ENCODE results near the gene HSPG2.

HSPG2 gene

GRCh38 chr1:21836729-21837128, 100.4 kb downstream of the HSPG2 start:
- no peak overlapping the region for H2AFZ ChIP-seq (ENCODE audit: low read length)
- H3K9me3 ChIP-seq (ENCODE audit: low read length) = 0 out of 2 replicates have a peak, but pooled peaks cover 8% of the 10 kb centered on the region
- H3K27me3 ChIP-seq (ENCODE audit: insufficient read depth, low read length) = no peaks in the 10 kb centered on the region; the same call in 1 of the 2 replicates
- peaks cover 6% of the 10 kb centered on the region; the same call in 1 of the 2 replicates for H3K36me3 ChIP-seq (ENCODE audit: insufficient read depth, low read length)
- no peak overlapping the region for H3K9ac ChIP-seq (ENCODE audit: low read length)
- no peaks in the 10 kb centered on the region for H3F3A ChIP-seq (ENCODE audit: insufficient read depth, low read length)
- H3K27ac ChIP-seq (ENCODE audit: low read depth, low read length, poor library complexity, severe bottlenecking) = no peak overlapping the region
- no peak for TF ChIP-seq EZH2 (IDR thresholded peaks at IDR 0.05; ENCODE audit: borderline replicate concordance, low read length)
- TF ChIP-seq CTCF (IDR thresholded peaks at IDR 0.05; ENCODE audit: low read length) = no peak
- H3K4me1 ChIP-seq (ENCODE audit: insufficient read depth, low read length, severe bottlenecking) = no peaks in the 10 kb centered on the region
- no peak overlapping the region for H3K4me3 ChIP-seq (ENCODE audit: low read depth, low read length, poor library complexity, severe bottlenecking)
- H3K79me2 ChIP-seq (ENCODE audit: insufficient read depth, low read length) = no peaks in the 10 kb centered on the region
- H3K4me2 ChIP-seq (ENCODE audit: low read length) = no peak overlapping the region
- H3K9me2 ChIP-seq (ENCODE audit: low read depth, low read length) = no peaks in the 10 kb centered on the region
- H4K20me1 ChIP-seq (ENCODE audit: insufficient read depth, low read length) = no peaks in the 10 kb centered on the region

- no peaks in the 10 kb centered on the region for H3K4me1 ChIP-seq (ENCODE audit: insufficient read depth, low read length, severe bottlenecking)
- H3K9me3 ChIP-seq (ENCODE audit: low read length) = 0 out of 2 replicates have a peak, but pooled peaks cover 8% of the 10 kb centered on the region
- H3K4me3 ChIP-seq (ENCODE audit: low read depth, low read length, poor library complexity, severe bottlenecking) = no peak overlapping the region
- H3K27ac ChIP-seq (ENCODE audit: low read depth, low read length, poor library complexity, severe bottlenecking) = no peak overlapping the region
- no peaks in the 10 kb centered on the region for H3K9me2 ChIP-seq (ENCODE audit: low read depth, low read length)
- no peaks in the 10 kb centered on the region for H3F3A ChIP-seq (ENCODE audit: insufficient read depth, low read length)
- H2AFZ ChIP-seq (ENCODE audit: low read length) = no peak overlapping the region
- H3K79me2 ChIP-seq (ENCODE audit: insufficient read depth, low read length) = no peaks in the 10 kb centered on the region
- no peaks in the 10 kb centered on the region for H4K20me1 ChIP-seq (ENCODE audit: insufficient read depth, low read length)
- H3K9ac ChIP-seq (ENCODE audit: low read length) = no peak overlapping the region
- no peak for TF ChIP-seq EZH2 (IDR thresholded peaks at IDR 0.05; ENCODE audit: borderline replicate concordance, low read length)
- TF ChIP-seq CTCF (IDR thresholded peaks at IDR 0.05; ENCODE audit: low read length) = no peak
- no peak overlapping the region for H3K4me2 ChIP-seq (ENCODE audit: low read length)
- H3K27me3 ChIP-seq (ENCODE audit: insufficient read depth, low read length) = no peaks in the 10 kb centered on the region; the same call in 1 of the 2 replicates
- H3K36me3 ChIP-seq (ENCODE audit: insufficient read depth, low read length) = peaks cover 6% of the 10 kb centered on the region; the same call in 1 of the 2 replicates
Measured at GRCh38 chr1:21836010-21836409, 101.1 kb downstream of the HSPG2 start.

- Histone ChIP-seq H3K9me3 (ENCODE audit: low read length) (0 out of 2 replicates have a peak, but pooled peaks cover 8% of the 10 kb centered on the region), H3K9ac (ENCODE audit: low read length) (no peak overlapping the region), H3K4me3 (ENCODE audit: low read depth, low read length, poor library complexity, severe bottlenecking) (no peak overlapping the region), H3K27ac (ENCODE audit: low read depth, low read length, poor library complexity, severe bottlenecking) (no peak overlapping the region), H2AFZ (ENCODE audit: low read length) (no peak overlapping the region), H3K27me3 (ENCODE audit: insufficient read depth, low read length) (peaks cover 4% of the 10 kb centered on the region; the same call in 1 of the 2 replicates), H4K20me1 (ENCODE audit: insufficient read depth, low read length) (no peaks in the 10 kb centered on the region), H3K79me2 (ENCODE audit: insufficient read depth, low read length) (no peaks in the 10 kb centered on the region), H3K36me3 (ENCODE audit: insufficient read depth, low read length) (peaks cover 6% of the 10 kb centered on the region; the same call in 1 of the 2 replicates), H3K4me2 (ENCODE audit: low read length) (no peak overlapping the region), H3K4me1 (ENCODE audit: insufficient read depth, low read length, severe bottlenecking) (no peaks in the 10 kb centered on the region), H3F3A (ENCODE audit: insufficient read depth, low read length) (no peaks in the 10 kb centered on the region), H3K9me2 (ENCODE audit: low read depth, low read length) (no peaks in the 10 kb centered on the region)
- no peak for TF ChIP-seq CTCF (IDR thresholded peaks at IDR 0.05; ENCODE audit: low read length)
- no peak for TF ChIP-seq EZH2 (IDR thresholded peaks at IDR 0.05; ENCODE audit: borderline replicate concordance, low read length)
Measured at GRCh38 chr1:21834666-21835065, 102.4 kb downstream of the HSPG2 start.

All from OCI-LY1 (cell line).